Epithelial cell of esophagus (primary cell): ENCODE data around the gene ERCC3.
"Not testable (repeated sequence)": the region's sequence is repeated elsewhere in the genome, so short reads cannot be mapped to it uniquely, and the experiment has no call there.

Source experiments
- DNase-seq: peaks from one replicate; pipeline ENCODE4 v3.0.0; 2010; ENCODE audit warnings: low read depth
- H3K4me3 ChIP-seq: 2 replicates; pipeline ENCODE4 v1.5.1; 2011; ENCODE audit warnings: mild to moderate bottlenecking, low read length, control low read depth
- CTCF ChIP-seq: IDR thresholded peaks from 2 replicates; pipeline ENCODE4 v1.5.1; 2011; ENCODE audit warnings: low read depth, mild to moderate bottlenecking, low read length, control low read depth, inconsistent platforms; ENCODE audit not compliant: insufficient read depth; ENCODE audit errors: missing control alignments

The ERCC3 gene

GRCh38 chr2:127254386-127254981, 39.5 kb downstream of the ERCC3 start:
- no peak for TF ChIP-seq CTCF
- DNase-seq = peak; percentile 43
- H3K4me3 ChIP-seq = no peak overlapping the region

- not testable (repeated sequence) for H3K4me3 ChIP-seq, DNase-seq
Measured at GRCh38 chr2:127241184-127241583, 52.8 kb downstream of the ERCC3 start.

- no peak overlapping the region for H3K4me3 ChIP-seq
- TF ChIP-seq CTCF = no peak
- no peak for DNase-seq
Measured at GRCh38 chr2:127239395-127239794, 54.5 kb downstream of the ERCC3 start.

- DNase-seq, H3K4me3 ChIP-seq: not testable (repeated sequence)
Measured at GRCh38 chr2:127237768-127238167, 56.2 kb downstream of the ERCC3 start.

- no peak for DNase-seq
- no peak overlapping the region for H3K4me3 ChIP-seq
- TF ChIP-seq CTCF = no peak
Measured at GRCh38 chr2:127235082-127235702, 58.8 kb downstream of the ERCC3 start.

GRCh38 chr2:127233710-127234109, 60.2 kb downstream of the ERCC3 start:
- no peak for DNase-seq
- no peak for TF ChIP-seq CTCF
- no peak overlapping the region for H3K4me3 ChIP-seq

GRCh38 chr2:127231130-127231865, 62.6 kb downstream of the ERCC3 start:
- H3K4me3 ChIP-seq = no peak overlapping the region
- no peak for TF ChIP-seq CTCF
- no peak for DNase-seq

GRCh38 chr2:127229555-127229954, 64.4 kb downstream of the ERCC3 start:
- no peak for DNase-seq
- no peak overlapping the region for H3K4me3 ChIP-seq
- no peak for TF ChIP-seq CTCF
